Measurements from ENCODE around the gene MICB.

DNA sequence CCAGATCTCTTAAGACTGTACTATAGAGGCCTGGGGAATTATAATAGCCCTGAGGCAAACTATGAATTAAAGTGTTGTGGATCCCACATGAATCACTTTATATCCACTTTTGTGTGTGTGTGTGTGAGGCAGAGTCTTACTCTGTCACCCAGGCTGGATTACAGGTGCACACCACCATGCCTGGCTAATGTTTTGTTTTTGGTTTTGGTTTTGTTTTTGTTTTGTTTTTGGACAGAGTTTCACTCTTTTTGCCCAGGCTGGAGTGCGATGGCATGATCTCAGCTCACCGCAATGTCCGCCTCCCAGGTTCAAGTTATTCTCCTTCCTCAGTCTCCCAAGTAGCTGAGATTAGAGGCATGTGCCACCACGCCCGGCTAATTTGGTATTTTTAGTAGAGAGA is 32.2 kb upstream of the MICB start:
- TF ChIP-seq EGR1 (IDR thresholded peaks at IDR 0.05) = no peak
- TF ChIP-seq CREB1 (IDR thresholded peaks at IDR 0.05; ENCODE audit: low read depth) = no peak
- TF ChIP-seq, protein P1, sequence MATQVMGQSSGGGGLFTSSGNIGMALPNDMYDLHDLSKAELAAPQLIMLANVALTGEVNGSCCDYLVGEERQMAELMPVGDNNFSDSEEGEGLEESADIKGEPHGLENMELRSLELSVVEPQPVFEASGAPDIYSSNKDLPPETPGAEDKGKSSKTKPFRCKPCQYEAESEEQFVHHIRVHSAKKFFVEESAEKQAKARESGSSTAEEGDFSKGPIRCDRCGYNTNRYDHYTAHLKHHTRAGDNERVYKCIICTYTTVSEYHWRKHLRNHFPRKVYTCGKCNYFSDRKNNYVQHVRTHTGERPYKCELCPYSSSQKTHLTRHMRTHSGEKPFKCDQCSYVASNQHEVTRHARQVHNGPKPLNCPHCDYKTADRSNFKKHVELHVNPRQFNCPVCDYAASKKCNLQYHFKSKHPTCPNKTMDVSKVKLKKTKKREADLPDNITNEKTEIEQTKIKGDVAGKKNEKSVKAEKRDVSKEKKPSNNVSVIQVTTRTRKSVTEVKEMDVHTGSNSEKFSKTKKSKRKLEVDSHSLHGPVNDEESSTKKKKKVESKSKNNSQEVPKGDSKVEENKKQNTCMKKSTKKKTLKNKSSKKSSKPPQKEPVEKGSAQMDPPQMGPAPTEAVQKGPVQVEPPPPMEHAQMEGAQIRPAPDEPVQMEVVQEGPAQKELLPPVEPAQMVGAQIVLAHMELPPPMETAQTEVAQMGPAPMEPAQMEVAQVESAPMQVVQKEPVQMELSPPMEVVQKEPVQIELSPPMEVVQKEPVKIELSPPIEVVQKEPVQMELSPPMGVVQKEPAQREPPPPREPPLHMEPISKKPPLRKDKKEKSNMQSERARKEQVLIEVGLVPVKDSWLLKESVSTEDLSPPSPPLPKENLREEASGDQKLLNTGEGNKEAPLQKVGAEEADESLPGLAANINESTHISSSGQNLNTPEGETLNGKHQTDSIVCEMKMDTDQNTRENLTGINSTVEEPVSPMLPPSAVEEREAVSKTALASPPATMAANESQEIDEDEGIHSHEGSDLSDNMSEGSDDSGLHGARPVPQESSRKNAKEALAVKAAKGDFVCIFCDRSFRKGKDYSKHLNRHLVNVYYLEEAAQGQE (IDR thresholded peaks at IDR 0.05; ENCODE audit: low read depth) = no peak
- no peak for TF ChIP-seq YY1 (IDR thresholded peaks at IDR 0.05; ENCODE audit: low read depth)
- TF ChIP-seq, protein P2, sequence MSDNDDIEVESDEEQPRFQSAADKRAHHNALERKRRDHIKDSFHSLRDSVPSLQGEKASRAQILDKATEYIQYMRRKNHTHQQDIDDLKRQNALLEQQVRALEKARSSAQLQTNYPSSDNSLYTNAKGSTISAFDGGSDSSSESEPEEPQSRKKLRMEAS (IDR thresholded peaks at IDR 0.05) = no peak
- TF ChIP-seq EP300 (IDR thresholded peaks at IDR 0.05; ENCODE audit: borderline replicate concordance) = no peak
- TF ChIP-seq FOXM1 (IDR thresholded peaks at IDR 0.05; ENCODE audit: borderline replicate concordance, low read depth) = no peak
- TF ChIP-seq TCF12 (IDR thresholded peaks at IDR 0.05; ENCODE audit: low read depth) = no peak
- TF ChIP-seq TAF1 (IDR thresholded peaks at IDR 0.05; ENCODE audit: low read depth) = no peak

Measured in Ishikawa (cell line).